GM11168 (cell line): ENCODE results near the gene MROH2A.

Source experiments
- in situ Hi-C: fragments of 300-500 bp; cut with MboI; formaldehyde crosslinking; loops from one replicate; pipeline ENCODE4 v1.12.0; 2022; ENCODE audit warnings: low sequenced_read_pairs; ENCODE audit not compliant: unreplicated experiment

The MROH2A gene

DNA sequence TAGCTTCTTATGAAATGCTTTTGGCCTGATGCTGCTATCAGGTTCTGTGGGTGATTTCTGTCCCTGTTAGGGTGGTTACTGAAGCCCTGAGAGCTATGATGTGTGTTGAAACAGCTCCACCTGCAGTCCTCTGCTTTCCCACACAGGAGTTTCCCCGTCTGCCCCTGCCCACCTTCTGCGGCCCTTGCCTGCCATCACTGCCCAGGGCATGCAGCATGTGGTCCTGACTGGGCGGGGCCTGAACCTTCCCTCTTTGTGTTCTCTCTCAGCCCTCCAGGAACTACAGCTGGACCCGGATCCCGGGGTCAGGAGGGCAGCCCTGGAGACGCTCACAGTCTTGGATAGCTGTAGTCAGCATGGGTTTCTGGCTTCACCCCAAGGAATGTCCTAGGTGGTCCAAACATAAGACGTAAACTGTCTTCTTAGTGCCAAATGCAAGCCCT, 54.8 kb downstream of the MROH2A start:
- in situ Hi-C loops: no loop called here

DNA sequence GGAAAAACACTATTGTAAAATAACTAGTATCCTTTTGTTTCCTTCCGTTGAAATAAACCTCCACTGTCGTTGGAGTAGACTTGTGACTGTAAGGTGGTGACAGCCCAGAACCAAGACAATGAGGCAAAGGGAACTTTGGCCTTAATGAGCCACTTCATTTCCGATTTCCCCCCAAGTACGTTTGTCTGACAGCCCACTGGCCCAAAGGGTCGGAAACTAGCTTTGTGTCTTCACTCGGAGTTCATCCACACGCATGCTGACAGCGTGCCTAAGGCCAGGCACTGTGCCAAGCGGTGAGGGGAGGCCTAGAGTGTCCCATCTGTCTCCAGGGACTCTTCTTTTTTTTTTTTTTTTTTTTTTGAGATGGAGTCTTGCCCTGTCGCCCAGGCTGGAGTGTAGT, 55.2 kb downstream of the MROH2A start:
- in situ Hi-C loops: no loop called here

DNA sequence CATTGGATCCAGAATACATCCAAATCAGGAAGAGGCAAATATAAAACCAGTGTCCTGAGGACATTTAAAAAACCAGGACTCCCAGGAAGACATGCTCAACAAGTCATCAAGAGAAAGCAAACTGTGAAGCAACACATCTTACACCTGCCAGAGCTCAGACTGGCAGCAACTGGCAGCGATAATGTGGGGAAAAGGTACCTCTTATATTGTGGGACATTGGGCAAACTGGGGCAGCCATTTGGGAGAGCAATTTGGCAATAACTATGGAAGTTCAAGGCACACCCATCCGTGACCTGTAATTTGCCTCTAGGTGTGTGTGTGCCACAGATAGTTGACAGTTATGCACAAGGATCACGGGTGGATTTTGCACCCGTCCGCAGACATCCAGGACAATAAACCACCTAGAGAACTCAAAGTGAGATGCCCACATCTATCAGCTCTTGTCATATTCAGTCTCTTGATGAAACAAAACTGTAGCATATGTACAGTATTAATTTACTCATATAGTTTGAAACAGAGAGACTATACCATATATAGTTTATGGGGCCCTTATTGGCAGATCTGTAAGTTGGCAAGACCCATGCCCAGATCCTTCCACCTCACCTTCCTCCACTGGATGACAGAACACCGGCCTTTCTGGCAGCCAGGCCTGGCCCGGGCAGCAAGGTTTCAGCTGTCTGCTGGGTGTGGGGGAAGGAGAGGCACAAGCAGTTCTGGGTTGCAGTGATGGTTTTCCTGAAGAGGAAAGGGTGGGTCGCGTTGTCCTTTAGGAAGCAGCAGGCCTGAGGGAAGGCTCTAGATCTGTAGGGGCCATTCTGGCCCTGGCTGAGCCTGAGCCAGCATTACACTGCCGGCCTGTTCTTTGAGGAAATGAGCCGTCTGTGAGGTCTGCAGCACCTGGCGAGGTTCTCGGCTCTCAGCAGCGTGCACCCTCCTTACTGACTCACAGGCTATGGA, 57.4 kb downstream of the MROH2A start:
- in situ Hi-C loops: no loop called here

DNA sequence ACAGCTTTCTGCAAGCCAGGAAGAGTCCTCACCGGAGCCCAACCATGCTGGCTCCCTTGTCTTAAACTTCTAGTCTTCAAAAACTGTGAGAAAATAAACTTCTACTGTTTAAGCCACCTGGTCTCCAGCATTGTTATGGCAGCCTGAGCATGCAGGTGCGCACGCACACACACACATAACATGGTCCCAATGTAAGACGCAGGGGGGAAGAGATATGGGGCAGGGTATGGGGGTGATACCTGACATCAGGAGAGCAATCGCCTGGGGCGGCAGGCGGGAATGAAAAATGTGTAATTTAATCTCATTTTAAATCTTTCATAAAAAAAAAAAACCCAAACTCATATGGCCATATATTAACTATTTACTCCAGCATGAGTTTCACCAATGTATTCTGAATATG, 58.2 kb downstream of the MROH2A start:
- in situ Hi-C loops: no loop called here

DNA sequence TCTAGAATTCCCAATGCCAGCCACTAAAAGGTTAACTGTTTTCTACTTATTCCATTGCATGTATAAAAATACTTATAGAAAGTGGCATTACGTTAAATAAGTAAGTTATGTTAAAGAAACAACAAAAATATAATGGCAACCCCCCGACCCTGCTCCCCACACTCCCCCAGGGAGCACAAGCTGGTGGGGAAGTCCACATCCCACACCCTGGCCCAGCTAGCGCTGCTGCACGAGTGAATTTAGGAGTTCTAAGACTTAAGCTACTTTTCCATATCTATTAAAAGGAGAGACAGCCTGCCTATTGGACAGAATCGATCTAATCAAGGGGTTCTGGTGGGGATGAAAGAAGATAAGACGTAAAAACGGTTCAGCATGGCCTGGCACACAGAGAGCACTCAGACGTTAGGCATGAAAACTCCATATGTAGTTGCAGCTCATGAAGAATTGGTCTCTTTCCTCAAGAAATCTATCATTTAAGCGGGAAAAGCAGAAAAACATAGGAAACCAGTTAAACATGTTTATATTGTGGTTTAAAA, 59.6 kb downstream of the MROH2A start:
- in situ Hi-C loops: no loop called here

DNA sequence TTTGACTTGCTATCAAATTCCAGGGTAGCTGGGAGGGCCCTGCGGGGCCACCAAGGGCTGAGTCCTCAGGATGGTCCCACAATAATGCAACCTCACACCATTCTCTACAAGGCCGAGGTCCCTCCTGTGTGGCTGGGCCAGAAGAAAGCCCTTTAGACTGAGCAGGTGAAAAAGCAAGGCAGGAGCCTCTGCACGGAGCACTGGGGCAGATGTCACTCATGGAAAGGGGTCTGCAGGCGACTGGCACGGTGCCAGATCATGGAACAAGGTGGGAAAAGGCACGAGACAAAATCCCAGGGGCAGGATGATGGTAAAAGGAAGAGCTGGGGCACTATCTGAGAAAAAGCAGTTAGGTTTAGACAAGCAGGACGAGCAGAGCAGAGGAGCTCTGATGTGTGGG, 60.1 kb downstream of the MROH2A start:
- in situ Hi-C loops: no loop called here

DNA sequence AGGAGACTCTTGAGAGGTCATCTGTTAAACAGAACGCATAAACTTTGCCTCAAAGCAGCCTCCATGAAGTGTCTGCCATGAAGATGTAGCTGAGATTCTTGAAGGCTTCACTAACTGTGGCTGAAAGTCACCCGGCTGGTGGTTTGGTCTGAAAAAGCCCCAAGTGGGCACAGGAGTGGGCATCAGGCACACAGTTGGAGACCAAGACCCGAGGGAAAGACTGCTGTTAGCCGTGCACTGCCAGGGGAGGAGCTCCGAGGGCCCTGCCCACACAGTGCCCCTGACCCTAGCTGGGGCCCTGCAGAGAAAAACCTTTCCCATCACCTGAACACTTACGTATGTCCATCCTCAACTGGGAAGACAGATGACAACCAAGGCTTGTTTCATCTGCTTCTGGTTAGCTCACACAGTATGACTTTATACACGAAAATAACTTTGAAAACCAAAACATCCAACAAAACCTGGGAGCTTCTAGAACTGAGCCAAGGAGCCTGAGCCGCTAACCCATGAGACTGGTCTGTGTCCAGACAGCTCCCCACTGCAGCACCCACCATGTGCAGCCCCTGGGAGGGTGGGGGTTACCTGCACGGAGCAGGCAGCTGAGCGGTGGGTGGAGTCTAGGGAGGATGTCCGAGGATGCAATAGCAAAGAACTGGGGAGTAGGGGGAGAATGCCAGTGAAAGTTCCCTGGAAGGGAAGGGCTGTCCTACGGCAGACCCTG, 60.8 kb downstream of the MROH2A start:
- in situ Hi-C loops: no loop called here

DNA sequence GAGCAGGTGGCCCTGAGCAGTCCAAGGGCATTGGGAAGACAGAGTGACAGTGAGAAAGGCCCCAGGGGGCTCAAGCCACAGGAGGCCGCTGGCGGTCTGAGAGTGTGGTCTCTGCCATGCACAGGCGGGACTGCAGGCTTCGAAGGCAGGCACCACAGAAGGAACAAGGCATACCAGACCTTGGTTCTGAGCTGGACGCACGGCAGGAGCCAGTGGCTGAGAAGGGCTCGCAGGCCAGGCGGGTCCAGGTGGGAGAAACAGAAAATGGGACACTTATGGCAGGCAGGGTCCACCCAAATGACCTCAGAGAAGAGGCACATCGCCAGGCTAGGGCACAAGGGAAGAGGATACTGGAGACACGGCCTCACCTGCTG, 61.3 kb downstream of the MROH2A start:
- in situ Hi-C loops: no loop called here

DNA sequence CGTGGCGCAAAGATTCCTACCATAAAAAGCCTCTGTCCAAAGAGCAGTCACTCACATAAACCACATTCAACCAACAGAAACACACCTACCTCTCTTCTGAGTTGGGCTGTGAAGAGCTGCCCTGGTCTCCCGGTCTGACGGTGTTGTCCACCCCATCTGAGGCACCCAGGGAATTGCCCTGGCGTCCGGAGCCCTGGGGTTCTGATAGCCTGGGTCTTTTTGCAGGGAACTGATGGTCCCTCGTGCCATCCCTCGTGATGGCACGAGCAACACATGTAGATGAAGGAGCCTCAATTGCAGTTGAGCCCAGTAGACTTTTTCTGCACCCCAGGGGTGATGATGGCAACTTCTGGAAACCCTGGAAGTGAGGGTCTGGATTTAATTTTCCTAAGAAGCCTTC, 62.4 kb downstream of the MROH2A start:
- in situ Hi-C loops: no loop called here

DNA sequence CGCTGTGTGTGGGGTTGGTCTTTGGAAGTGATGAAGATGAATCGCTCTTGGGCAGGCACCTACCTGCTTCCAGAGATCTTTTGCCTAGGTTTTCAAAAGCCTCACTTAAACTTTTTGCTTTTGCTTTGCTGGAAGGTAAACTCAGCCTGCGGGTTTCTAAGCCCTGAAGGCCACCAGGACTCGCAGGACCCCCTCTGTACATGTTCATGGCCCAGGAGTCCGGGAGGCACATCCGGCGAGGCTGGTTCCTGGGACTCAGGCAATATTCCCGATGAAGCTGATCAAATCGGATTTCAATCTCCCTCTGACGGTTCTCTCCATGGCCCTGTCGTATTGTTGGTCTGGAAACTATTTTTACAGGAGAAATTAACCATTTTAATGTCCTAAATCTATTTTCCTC, 63.1 kb downstream of the MROH2A start:
- in situ Hi-C loops: no loop called here

DNA sequence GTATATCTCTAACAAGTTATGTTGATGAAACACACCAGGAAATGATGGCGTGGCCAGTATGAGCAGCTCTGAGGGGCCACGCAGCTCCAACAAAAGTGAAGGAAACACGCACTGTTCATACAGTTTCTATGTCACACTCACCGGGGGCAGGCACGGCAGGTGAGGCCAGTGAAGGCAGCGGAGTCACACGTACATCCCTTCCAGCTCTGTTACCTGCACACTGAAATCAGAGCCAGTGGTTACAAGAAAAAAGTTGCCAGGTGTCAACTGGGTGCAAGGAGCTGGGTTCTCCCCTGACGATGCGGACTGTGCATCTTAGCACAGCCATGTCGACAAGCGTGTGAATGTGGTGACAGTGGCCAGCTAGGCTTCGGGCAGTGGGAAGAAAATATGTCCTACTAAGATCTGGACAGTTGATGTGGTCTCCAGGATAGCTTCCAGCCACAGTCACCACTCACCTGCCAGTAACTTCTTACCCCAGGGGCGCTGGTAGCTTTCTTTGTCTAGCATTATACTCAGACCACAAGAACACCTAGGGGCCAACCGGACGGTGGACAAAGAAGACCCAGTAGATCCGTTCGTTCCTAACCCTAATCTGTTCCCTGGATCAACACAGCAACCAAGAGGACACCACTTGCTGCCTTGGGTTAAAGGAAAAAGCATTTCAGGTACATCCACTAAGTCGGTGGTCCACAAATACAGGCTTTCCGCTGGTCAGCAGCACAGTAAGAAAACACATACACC, 66.1 kb downstream of the MROH2A start:
- in situ Hi-C loops: no loop called here

DNA sequence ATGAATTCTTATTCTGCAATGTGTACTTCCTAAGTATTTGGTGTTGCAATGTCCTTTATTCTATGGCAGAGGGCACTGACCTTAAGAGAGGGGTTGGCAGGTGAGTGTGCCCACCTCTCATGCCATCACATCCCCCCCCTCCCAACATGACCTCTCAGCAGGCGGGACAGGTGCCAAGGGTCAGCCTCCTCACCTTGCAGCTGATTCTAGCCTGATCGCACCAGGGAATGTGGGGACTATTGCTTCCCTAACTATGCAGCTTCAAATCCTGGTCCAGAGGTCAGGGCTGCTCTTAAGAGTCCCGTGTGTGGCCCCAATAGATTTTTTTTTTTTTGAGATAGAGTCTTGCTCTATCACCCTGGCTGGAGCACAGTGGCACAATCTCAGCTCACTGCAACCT, 66.7 kb downstream of the MROH2A start:
- in situ Hi-C loops: no loop called here

DNA sequence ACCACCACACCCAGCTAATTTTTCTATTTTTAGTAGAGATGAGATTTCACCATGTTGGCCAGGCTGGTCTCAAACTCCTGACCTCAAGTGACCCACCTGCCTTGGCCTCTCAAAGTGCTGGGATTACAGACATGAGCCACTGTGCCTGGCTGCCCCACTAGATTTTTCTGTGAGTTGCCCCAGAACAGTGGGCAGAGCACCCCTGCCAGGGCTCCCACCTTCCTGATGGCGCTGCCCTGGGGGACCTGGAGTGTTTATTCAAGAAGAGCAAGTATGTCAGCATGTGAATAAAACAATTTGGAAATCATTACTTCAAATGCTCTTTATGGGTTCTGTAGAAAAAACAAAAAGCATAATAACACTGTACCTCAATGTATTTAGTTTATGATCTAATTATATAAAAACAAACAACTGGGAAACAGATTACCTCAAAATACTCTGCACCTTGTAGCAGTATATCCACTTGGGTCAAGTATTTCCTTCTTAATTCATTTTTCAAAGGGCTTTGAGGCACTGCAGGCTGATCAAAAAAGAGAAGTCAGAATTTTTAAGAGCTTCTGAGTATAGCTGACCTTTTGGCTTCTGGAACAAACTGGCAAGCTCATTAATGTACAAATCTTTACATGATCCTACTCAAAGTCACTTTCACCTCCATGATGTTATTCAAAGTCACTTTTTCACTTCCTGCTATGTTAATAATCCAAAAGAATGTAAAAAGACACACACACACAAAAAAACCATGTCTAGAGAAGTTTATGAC, 67.4 kb downstream of the MROH2A start:
- in situ Hi-C loops: no loop called here

DNA sequence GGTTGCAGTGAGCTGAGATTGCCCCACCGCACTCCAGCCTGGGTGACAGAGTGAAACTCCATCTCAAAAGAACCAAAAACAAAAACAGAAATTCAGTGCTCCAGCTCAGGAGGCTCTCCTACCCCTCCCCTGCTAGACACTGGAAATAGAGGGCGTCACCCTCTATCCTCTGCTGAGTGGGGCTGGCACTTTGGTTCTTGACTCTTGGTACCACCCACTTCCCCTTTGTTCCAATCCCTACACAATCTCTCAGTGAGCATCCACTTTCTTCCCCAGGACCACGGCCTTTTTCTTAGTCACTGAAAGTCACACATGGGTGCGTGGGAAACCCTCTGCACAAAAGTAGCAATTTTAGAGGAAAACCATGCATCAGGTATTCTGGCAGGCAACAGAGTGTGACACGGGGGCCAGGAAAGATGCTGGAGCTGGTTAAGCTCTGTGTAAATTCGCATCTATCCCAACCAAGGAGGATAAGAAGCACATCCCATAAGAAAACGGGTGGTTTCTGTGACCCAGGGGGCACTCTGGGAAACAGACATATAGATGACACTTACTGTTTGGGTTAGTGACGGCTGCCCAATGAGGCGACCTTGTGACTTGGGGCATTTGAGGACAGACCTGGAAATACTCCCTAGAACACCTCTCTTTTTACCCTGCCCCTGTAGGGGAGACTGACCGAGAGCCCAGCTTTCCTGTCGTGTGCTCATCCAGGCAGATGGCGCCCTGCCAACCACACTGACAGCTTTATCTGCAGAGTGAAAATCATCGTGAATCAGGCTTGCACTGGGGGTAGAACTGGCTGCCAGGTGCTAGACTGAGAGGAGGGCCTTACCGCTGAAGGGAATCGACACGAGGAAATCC, 68.5 kb downstream of the MROH2A start:
- in situ Hi-C loops: no loop called here

DNA sequence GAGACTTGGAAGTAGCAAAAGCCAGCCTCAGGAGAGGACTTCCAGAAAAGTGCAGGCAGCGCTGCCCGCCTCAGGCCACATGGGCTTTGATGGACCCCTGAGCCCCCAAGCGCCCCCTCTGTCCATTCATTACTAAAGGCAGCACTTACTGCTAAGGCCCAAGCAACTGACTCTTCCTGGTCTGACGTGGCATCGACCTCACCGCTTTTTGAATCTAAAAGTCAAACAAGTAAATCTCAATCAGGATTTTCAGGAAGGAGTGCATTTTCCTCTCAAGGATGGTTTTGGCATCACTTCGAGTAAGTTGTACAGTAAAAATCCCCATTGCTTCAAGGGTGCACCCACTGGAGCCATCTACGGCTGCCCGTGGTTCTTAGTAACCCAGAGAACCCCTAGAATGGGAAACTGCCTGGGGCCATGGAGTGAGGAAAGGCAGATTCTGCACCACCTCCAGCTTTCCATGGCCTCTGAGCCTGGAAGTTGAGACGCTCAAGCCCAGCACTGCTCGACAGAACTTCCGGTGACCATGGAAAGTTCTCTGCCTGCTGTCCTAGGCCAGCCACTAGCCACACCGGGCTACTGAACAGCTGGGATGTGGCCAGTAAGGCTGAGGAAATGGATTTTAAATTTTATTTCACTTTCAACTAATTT, 69.2 kb downstream of the MROH2A start:
- in situ Hi-C loops: no loop called here

DNA sequence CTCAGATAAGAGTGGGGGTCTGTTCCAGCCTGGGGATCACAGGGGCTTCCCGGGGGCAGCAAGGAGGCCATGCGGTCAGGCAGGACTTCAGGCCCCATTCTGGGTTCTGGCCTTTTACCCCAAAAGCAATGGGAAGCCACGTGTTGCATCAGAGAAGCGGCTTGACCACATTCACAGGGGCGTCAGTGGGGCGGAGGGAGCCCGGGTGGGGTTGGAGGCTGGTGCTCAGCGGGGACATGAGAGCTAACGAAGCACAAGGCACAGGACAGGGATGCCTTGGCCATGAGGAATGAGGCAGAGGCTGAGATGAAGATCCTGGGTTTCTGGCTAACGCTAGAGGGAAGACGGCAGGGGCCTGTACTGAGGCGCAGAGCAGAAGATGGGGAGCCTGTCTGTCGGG, 70.1 kb downstream of the MROH2A start:
- in situ Hi-C loops: no loop called here

DNA sequence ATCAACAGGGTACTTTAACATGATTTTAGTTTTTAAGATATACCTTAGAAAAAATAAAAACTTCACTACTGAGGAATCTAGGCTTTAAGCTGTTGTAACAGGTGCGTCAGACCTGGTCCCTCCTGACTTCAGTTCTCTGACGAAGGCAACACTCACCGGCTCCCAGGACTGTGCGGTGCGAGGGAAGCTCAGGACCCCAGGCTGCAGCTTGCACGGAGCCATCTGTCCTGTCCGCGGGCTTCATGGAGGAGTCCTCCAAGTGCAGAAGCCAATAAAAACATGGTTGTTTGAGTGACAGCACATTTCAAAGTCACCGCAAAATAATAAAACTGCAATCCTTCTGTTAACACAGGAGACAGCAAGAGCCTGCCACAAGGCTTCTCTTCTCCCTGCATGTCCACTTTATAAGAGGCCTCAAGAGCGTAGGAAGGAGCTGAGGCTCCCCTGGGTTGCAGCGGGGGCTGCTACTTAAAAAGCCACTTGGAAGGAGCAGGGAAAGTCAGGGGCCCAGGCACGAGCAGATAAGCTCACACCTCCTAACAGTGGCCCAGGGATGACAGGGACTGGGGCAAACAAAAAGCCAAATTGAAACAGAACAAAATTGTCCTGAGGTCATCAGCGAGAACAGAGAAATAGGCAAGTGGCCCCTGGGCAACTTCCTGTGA, 71.6 kb downstream of the MROH2A start:
- in situ Hi-C loops: no loop called here

DNA sequence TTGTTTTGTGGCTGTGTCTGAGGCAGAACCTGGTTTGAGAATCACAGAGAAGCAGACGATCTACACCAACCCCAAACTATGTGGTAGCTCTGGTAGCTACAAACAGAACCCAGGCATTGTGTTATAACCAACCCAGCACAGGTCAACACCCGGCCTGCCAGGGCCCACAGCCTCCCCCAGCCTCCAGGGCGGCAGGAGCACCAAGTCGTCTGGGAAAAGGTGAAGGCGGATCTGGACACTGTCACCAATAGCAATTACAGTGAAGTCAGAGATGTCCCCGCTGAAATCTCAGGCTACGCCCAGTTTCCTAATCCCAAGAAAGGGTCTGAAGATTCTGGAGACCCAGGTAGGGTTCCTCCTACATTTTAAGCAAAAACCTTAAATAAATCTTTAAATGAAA, 72.6 kb downstream of the MROH2A start:
- in situ Hi-C loops: no loop called here
